ENCODE results near the gene PTPN3. TPM values are rescaled to one million over a fixed set of nuclear protein-coding genes. Genes with fewer than 3 reads are reported as not detected.

PTPN3 gene
- total RNA-seq, 4 donors from 2014 or later: 3.1 to 9.0 (median 5.7) TPM

DNA sequence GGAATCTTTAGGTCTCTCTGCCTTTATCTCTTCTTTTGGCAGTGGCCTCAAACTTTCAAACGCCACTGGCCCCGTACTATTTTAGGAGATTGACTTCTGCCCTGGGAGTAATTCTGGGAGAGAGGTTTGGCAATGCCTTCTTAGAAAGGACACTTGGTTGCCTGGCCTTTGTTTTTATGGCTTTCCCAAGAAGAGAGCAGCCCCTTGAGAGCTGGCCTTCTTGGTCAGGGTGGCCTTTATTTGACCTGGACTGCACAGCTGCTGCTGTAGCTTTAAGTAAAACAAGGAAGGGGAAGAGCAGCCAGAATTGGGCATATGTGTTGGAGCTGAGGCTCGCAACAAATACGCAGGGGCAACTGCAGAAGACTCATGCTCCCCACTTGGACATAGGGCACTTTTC lies 60.8 kb downstream of the PTPN3 start:
- TF ChIP-seq CTCF (IDR thresholded peaks at IDR 0.05; ENCODE audit: low read depth): no peak

DNA sequence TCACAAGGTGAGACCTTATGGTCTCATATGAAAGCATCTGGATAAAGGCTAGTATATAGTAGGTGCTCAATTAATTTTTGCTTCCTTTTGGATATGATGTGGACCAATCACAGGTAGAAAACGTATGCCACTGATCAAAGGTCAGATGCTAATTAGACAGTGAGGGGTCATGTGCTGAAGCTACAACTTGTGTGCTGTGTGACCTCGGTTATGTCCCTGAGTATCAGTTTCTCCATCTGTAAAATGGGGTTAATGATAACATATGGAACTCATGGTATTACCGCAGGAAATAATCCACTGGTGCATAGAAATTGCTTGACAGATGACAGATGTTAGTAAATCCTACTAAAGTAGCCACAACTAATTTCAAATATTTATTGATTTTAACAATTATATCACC lies 62.0 kb downstream of the PTPN3 start:
- TF ChIP-seq CTCF (IDR thresholded peaks at IDR 0.05; ENCODE audit: low read depth): no peak

- TF ChIP-seq CTCF (IDR thresholded peaks at IDR 0.05; ENCODE audit: low read depth): no peak
Measured at GRCh38 chr9:109433476-109433875, 64.6 kb downstream of the PTPN3 start.

- no peak for TF ChIP-seq CTCF (IDR thresholded peaks at IDR 0.05; ENCODE audit: low read depth)
Measured at GRCh38 chr9:109430231-109430630, 67.9 kb downstream of the PTPN3 start.

- no peak for TF ChIP-seq CTCF (IDR thresholded peaks at IDR 0.05; ENCODE audit: low read depth)
Measured at GRCh38 chr9:109428854-109429253, 69.3 kb downstream of the PTPN3 start.

- TF ChIP-seq CTCF (IDR thresholded peaks at IDR 0.05; ENCODE audit: low read depth): no peak
Measured at GRCh38 chr9:109427886-109428285, 70.2 kb downstream of the PTPN3 start.

- TF ChIP-seq CTCF (IDR thresholded peaks at IDR 0.05; ENCODE audit: low read depth): no peak
Measured at GRCh38 chr9:109426626-109427402, 71.3 kb downstream of the PTPN3 start.
